GM12872 (cell line): Measurements from ENCODE around the gene CDC42EP3.

Experiments
- CTCF ChIP-seq: IDR thresholded peaks from 3 replicates; pipeline ENCODE4 v1.5.1; 2011; ENCODE audit warnings: low read depth, mild to moderate bottlenecking, low read length, moderate library complexity; ENCODE audit not compliant: insufficient read depth

The CDC42EP3 gene

GRCh38 chr2:37633845-37634244 lies 37.6 kb downstream of the CDC42EP3 start:
- no peak for TF ChIP-seq CTCF

GRCh38 chr2:37633234-37633633 lies 38.2 kb downstream of the CDC42EP3 start:
- no peak for TF ChIP-seq CTCF

GRCh38 chr2:37632310-37632709 lies 39.1 kb downstream of the CDC42EP3 start:
- TF ChIP-seq CTCF = no peak

- TF ChIP-seq CTCF = no peak
These were observed 39.7 kb downstream of the CDC42EP3 start for GRCh38 chr2:37631698-37632097.

GRCh38 chr2:37631292-37631691 lies 40.1 kb downstream of the CDC42EP3 start:
- no peak for TF ChIP-seq CTCF

GRCh38 chr2:37630776-37631175 lies 40.7 kb downstream of the CDC42EP3 start:
- TF ChIP-seq CTCF = no peak

- TF ChIP-seq CTCF = no peak
These were observed 41.1 kb downstream of the CDC42EP3 start for GRCh38 chr2:37630301-37630700.

- TF ChIP-seq CTCF = no peak
These were observed 41.9 kb downstream of the CDC42EP3 start for GRCh38 chr2:37629529-37629928.
